PFSK-1 (cell line): ENCODE measurements around the gene LRRC47.

ENCODE experiments used
- FOXP2 ChIP-seq: optimal IDR thresholded peaks from 2 replicates; pipeline ENCODE3; 2011; ENCODE audit warnings: borderline replicate concordance, control low read depth, inconsistent platforms; ENCODE audit not compliant: insufficient read depth; ENCODE audit errors: extremely low read length, extremely low read depth
- POLR2AphosphoS5 ChIP-seq: IDR thresholded peaks from 2 replicates; pipeline ENCODE4 v1.6.1; 2012; ENCODE audit warnings: low read depth, mild to moderate bottlenecking, control low read depth, low read length, moderate library complexity
- REST ChIP-seq, 2 experiments: IDR thresholded peaks; 2 replicates each; pipeline versions ENCODE4 v1.6.1 to v1.8.0; 2011 to 2012; ENCODE audit warnings: low read depth in 2 of 2, low read length in 2 of 2, control low read depth in 1 of 2, inconsistent platforms in 1 of 2, mild to moderate bottlenecking in 1 of 2, moderate library complexity in 1 of 2; ENCODE audit not compliant: insufficient read depth in 1 of 2
- SIN3A ChIP-seq: IDR thresholded peaks from 2 replicates; pipeline ENCODE4 v1.6.1; 2012; ENCODE audit warnings: mild to moderate bottlenecking, low read length, moderate library complexity, borderline replicate concordance; ENCODE audit not compliant: insufficient read depth
- TAF1 ChIP-seq: IDR thresholded peaks from 2 replicates; pipeline ENCODE4 v1.6.1; 2012; ENCODE audit warnings: low read length, control low read depth, borderline replicate concordance; ENCODE audit not compliant: insufficient read depth

Gene LRRC47

GRCh38 chr1:3745590-3746381 lies 50.5 kb downstream of the LRRC47 start:
- TF ChIP-seq TAF1 (no peak), POLR2AphosphoS5 (no peak), FOXP2 (no peak), SIN3A (no peak), REST (IDR thresholded peaks at IDR 0.05; ENCODE audit: insufficient read depth in 1 of 2, low read depth in 2 of 2, low read length in 2 of 2) (no peak)

GRCh38 chr1:3745071-3745470 lies 51.2 kb downstream of the LRRC47 start:
- TF ChIP-seq TAF1: no peak
- no peak for TF ChIP-seq REST (IDR thresholded peaks at IDR 0.05; ENCODE audit: insufficient read depth in 1 of 2, low read depth in 2 of 2, low read length in 2 of 2)

- TF ChIP-seq REST (IDR thresholded peaks at IDR 0.05; ENCODE audit: insufficient read depth in 1 of 2, low read depth in 2 of 2, low read length in 2 of 2) (no peak), SIN3A (no peak), POLR2AphosphoS5 (no peak), FOXP2 (no peak), TAF1 (no peak)
Measured at GRCh38 chr1:3744646-3745045, 51.7 kb downstream of the LRRC47 start.

GRCh38 chr1:3743826-3744225 lies 52.5 kb downstream of the LRRC47 start:
- TF ChIP-seq REST (IDR thresholded peaks at IDR 0.05; ENCODE audit: insufficient read depth in 1 of 2, low read depth in 2 of 2, low read length in 2 of 2) (no peak), POLR2AphosphoS5 (no peak), FOXP2 (no peak), SIN3A (no peak), TAF1 (no peak)

GRCh38 chr1:3743421-3743820 lies 52.9 kb downstream of the LRRC47 start:
- TF ChIP-seq POLR2AphosphoS5: no peak
- no peak for TF ChIP-seq REST (IDR thresholded peaks at IDR 0.05; ENCODE audit: insufficient read depth in 1 of 2, low read depth in 2 of 2, low read length in 2 of 2)
- TF ChIP-seq TAF1: no peak
- TF ChIP-seq FOXP2: no peak
- TF ChIP-seq SIN3A: no peak
